NOMO-1 (cell line): ENCODE measurements around the gene TEX19.

Experiments
- DNase-seq, 2 experiments: peaks; one replicate each; lab custom pipeline; 2025; ENCODE audit not compliant: unreplicated experiment in 2 of 2; lab: John Stamatoyannopoulos, UW

The TEX19 gene

DNA sequence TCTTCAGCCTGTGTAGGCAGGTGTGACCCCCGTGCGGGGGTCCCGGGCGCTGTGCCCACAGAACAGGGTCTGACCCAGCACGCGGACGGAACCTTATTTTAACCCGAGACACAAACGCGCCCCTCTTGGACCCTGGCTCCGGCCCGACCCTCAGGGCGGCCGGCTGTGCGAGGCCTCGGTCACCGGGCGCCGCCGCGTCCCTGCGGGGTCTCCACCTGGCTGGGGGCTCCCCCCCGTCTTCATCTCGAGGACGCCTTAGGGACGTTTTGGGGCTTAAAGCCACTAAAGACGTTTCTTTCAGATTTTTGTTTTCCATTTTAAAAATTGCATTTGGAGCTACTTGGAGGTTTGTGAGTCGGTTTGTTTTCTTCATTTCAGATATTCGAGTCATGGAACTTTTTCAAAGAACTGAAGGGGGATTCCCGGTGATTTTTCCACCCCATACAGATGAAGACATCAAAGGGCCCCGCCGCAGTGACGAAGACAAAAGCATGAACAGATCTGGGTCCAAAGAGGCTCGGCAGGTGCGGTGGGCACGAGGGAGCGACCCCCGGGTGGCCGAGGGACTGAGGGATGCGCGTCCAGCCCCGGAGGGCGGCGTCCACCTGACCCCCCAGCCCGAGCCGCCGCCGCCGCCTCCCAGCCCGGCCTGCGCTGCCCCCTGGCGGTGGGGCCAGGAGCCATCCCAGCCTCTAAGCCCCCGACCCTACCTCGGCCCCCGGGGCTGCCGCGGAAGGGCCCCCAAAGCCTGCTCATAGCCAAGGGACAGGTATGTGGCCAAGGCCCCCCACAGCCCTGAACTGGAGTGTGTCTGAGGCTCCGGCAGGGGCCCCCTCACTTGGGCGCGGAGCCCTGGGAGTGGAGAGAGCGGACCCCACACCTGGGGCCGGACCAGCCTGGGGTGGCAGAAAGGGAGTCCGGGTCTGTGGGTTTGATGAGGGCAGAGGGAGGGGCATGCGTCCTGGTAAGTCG lies 37.8 kb upstream of the TEX19 start:
- no peak for DNase-seq

DNA sequence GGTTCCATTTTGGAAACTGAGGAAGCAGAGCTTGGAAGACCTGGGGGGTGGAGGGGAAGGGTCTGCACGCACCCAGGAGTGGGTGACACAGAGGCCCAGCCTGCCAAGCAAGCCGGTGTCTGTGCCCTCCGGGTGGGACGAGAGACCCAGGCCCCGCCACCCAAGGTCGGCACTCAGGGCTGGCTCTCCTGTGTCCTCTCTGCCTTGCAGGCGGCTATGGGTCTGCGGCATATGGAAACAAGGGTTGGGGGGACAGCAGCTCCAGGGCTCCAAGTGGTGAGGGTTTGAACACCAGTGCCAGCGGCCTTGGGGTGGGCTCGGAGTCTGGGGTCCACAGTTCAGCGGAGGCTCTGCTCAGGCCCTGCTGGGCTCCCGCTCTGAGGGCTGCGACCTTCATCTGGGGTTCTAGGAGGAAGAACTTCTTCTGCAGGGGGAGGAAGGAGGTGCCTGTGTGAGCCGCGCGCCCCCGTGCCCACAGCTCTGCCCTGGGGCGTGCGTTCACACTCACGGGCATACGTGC lies 37.0 kb upstream of the TEX19 start:
- no peak for DNase-seq

DNA sequence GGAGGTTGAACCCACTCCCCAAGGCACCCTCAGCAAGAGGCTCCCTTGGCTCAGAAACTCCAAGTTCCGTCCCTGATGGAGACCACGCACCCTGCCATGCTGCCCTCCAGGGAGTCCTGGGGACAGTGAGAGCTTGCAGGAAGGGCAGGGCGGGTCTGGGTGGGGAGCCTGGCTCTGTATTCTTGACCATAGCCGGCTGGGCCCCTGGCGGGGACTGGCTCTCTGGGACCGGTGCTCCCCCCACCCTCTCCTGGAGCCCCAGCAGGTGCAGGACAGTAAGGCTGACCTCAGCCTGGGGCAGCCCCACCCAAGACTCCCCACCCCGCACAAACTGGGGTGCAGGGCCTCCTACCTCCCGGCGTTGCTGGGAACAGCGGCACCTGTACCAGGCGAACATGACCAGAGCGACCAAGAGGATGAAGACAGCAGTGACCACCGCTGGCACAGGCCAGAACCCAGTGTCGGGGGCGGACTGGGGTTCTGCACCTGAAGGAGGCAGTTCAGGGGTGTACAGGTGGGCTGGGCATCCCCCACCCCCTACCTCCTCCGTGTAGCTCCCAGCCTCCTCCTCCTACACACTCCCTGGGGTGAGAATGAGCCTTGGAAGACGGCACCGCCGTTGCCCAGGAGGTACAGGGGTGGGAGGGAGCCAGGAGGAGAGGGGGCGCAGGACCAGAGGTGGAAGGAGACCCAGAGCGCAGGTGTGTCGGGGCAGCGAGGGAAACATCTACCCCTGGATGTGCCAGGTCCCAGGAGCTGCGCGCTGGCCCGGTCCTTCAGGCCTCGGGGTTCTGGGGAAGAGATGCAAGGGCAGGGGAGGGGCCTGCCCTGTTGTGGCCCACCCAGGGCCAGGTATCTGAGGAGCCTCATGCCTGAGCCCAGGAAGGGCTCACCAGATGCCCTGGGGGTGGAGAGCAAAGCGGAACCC lies 36.3 kb upstream of the TEX19 start:
- no peak for DNase-seq

DNA sequence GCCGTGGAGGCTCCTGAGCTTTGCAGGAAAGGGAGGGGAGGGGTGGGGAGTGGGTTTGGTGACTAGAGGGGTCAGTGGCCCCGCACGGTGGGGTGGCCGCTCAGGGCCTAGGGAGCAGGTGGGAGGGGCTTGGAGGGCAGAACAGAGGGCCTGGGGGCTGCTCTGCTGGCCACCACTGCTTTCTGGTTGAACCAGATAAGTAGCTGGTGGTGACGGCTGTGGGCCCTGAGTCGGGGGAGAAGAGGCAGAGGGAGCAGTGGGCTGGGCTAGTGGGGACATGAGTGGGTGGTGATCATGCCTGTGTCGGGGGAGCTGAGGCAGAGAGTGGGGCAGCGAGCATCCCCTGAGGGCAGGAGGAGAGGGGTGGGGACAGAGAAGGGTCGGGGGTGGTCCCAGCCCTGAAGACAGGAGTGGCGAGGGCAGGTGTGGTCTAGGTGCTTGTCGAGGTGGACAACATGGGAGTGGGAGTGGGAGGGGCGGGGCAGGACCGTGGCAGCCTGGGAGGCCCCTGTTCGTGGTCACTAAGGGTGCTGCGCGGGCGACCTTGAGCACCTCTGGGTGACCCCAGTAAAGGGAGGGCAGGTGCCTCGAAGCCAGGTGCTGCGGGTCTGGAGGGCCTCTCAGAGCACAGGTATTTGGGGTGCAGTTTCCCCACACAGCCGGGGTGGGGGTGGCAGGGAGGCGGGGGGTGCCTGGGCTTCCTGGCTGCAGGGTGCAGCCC lies 35.4 kb upstream of the TEX19 start:
- no peak for DNase-seq

DNA sequence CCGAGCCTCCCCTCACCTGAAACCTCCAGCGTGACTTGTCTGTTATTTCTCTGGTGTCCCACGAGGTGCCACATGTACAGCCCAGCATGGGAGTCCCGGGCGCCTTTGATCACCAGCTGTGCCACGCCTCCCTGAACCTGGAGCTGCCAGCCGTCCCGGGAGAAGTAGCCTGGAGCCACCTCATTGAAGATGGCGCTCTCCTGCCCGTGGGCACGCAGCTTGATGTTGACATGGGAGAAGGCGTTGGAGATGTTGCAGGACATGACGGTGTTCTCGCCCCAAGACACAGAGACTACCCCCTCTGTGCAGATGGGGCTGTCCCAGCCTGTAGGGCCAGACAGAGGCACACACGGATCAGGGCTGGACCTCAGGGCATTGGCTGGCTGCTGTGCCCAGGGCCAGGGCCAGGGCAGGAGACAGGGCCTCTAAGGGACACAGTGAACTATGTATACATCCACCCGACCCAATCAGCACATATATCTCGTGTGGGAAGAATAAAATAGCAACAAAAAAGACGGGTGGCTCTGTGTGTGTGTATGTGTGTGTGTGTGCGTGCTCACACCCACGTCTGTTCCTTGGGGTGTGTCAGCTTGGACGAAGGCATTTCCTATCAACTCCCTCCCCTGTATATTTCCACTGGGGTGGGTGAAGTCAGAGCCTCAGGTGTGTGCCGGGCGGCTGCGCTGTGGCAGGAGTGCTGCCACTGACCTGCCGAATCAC lies 34.3 kb upstream of the TEX19 start:
- no peak for DNase-seq

DNA sequence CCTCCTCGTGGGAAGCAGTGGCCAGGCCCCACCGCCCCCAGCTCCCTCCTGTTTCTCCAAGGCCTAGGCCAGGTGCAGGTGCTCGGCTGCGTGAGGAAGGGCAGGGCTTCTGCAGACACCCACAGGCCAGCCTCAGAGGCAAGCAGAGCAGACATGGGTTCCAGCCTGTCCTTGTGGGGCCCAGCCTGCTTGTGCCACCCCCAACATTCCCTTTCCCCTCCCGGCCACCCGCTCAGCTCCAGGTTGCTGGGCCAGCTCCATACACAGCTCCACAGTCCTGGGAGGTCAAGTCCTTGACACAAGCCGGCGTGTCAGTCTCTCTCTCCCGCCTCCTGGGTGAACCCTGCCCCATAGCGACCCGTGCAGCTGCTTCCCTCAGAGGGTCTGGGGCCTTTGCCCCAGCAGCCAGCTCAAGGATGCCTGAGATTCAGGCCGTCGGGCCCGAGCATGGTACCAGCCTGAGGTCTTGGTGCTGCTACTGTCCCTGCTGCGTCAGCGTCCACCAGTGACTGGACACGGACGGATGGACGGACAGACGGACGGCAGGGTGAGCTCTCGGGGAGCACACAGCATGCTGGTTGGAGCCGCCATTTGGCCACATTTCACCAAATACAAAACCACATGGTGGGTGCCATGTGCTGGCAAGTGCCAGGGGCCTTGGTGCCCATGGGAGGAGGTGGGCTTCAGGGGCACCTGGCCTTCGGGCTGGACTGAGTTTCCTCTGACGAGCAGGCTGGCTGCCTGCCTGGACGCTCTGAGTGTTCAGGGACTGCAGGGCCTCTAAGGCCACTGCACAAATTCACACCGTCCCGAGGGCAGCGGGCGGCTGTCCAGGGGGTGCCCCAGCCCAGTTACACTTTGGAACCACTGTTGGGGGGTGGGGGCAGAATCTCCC lies 33.5 kb upstream of the TEX19 start:
- no peak for DNase-seq

DNA sequence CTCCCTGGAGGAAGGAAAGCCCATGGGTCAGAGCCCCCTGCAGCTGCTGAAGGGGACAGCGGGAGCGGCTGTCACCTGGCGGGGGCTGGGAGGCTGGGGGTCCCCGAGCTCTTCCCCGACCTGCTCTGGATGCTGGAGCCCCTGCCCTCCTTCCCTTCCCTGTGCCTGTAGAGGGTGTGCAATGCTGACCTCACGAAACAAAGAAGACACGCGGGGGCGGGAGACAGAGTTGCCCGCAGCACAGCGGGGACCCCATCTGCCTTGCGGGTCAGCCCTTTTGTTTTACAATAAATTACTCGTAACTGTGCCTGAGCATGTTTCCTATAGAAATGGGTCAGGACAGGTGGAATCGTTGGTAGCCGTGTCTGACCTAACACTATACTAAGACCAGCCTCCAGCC lies 31.8 kb upstream of the TEX19 start:
- no peak for DNase-seq

DNA sequence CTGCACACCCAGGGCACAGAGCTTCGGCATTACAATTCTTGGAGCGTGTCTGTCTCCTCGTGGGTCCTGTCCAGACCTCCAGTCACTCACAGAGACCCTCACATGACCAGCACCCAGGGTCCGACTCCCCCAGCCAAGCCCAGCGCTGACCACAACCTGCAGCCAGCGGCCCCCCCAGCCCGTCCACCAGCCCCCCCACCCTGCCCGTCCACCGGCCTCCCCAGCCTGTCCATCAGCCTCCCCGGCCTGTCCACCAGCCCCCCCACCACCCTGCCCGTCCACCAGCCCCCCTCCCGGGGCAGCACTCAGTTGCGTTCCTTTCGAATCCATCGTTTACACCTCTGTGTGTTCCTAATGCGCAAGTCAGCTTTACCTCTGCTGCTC lies 31.3 kb upstream of the TEX19 start:
- DNase-seq = no peak

DNA sequence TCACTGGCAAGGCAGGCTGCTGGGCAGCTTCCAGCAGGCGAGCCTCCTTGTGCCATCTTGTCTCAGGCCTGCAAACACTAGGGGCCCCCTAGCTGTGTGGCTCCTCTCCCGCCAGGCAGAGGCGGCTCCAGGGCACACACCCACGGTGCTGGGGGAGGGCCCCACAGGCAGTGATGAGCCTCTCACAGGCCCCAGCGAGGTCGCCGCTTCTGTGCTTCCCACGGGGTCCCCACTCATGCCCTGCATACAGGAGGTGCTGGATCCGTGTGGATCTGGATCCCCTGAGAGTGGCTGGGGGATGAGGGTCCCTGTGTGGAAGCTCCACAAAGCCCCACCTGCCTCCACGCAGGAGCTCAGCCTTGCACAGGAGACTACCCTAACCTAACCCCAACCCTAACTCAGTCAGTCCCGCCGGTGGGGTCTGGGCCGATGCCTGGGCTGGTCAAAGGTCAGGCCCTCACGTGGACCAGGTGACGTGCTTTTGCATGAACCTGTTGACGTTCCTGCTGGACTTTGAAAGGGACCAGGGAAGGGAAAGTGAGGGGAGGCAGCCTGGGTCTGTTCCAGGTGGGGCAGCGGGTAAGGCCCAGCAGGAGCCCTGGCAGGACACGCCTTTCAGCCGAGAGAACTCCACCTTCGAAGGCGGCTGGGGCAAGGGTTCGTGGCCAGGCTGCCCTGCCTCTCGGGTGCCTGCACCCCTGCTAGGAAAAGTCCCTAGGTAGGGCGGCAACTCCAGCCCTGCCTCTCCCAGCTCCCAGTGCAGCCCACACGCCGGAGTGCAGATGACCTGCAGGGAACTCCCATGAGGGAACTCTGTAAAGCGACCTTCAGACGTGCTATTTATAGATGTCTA lies 30.7 kb upstream of the TEX19 start:
- DNase-seq = no peak

DNA sequence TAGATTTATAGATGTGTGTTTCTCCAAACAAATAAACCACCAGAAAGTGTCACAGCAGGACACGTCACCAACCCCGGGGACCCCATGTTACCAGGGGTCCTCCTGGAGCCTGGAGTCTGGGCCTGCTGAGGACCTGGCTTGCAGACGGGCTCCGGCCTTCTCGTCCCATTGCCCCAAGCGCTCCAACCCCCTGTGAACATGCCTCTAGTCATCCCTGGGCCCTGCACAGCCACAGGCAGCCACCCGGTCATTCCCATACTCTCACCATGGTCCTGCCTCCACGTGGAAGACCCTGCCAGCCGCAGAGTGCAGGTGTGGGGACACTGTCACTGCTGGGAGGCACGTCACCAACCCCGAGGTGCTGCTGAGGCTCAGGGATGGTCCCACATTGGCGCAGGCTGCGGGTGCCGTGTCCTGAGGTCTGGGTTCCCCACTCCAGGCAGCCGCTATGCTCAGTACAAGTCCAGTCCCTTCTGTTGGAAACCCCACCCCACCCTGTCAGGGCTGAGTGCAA lies 30.0 kb upstream of the TEX19 start:
- DNase-seq = no peak

DNA sequence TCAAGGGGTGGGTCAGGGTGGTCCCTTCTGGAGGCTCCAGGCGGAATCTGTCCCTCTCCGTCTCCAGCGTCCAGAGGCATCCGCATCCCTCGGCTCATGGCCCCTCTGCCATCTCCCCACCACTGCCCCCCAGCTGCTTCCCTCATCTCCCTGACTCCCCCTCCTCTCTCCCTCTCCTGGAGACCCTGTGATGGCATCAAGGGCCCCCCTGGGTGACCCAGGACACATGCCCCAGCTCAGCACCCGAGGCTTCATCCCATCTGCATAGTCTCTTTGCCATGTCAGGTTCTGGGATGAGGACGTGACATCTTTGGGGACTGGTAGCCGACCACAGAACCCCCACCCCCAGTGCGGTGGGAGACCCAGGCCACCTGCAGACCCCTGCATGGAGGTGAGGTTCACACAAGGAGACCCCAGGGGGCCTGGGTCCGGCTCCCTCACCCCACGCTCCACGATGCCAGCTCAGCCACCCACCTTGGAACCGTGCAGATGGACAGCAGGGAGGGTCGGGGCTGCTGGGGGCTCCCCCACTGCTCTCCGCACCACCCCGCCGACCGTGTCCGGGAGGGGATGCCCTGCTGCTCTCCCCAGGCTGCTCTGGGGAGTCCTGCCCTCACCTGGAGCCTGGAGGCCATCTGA lies 29.2 kb upstream of the TEX19 start:
- DNase-seq = no peak

DNA sequence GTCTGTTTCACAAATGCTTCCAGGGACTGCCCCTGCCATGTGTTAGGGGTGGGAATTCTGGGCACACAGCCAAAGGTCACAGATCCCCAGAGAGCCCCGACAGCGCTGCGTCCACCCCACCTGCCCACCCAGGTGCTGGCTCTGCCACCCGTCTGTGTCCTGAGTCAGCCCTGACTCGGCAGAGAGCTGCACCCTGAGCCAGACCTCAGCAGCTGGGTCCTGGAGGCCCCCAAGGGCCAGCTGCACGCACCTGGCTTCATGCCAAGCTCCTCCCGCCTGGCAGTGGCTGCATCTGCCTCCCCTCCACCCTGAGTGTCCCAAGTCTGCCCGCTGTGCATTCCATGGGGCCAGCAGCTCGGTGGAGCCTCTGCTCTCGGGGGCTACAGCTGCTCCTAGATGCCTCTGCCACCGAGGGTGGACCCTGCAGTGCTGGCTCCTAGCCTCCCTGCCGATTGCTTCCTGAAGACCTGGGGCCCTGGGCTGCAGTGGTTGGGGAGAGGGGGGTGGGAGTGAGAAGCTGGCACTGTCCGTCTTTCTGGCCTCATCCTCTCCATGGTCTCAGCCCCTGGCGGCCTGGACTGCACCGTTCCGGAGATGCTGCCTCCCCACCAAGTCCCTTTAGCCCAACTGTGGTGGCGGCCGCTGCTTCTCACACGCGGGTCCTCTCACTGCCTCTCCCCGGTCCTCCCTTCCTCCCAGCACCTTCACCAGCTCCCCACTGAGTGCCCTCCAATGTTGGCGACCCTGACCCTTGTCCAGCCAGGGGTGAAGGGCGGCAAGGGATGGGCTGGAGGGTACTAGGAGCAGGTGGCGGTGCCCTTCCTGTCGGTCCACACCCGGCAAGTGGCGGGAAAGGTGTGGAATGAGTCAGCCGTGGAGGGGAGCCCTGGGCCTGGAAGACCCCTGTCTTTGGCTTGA lies 28.5 kb upstream of the TEX19 start:
- no peak for DNase-seq

DNA sequence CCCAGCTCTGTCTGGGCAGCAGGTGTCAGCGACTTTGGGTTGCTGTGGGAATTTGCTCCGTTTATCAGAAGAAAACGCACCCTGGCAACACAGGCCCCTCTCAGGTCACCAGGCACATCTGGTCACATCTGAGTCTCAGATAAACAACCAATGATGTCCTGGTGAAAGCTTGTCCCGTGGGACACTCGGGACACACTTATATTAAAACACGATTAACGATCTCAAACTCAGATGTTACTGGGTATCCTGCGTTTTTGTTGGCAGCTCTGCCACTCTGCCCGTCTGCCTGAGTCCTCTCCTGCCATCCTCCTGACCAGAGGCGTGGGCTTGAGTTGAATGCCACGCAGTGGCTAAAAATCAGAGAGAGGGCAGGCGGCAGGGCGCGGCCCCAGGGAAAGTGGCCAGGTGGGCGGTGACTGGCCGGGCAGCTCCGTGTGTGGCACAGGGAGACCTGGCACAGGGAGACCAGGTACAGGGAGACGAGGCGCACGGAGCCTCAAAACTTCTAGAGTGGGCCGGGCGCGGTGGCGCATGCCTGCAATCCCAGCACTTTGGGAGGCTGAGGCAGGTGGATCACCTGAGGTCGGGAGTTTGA lies 27.6 kb upstream of the TEX19 start:
- no peak for DNase-seq

DNA sequence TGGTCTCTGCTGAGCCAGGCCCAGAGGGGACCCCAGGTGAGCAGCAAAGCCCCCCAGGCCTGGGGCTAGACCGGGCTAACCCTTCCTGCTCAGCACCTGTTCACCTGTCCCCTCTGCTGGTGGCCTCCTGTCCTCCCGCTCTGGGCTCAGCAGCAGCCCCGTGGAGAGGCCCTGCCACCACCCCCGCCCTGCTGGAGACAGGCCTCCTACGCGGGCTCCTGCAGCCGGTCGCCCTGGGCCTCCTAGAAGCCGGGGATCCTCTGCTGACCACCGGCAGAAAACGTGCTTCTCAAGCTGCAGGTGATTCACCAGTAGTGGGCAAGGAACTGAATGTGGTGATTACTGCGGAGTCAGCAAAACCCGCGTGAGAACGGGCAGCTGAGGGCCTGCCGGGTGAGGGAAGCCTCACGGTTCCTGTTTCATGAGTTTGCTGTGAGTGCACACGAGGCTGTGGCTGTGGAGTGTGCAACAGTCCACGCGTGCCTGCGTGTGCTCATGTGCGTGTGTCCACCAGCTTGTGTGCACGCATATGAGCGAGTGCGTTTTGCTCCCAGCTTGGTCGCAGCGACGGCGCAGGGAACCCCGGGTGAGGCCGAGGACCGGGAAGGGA lies 26.3 kb upstream of the TEX19 start:
- peak; percentile 43 to 64 for DNase-seq

DNA sequence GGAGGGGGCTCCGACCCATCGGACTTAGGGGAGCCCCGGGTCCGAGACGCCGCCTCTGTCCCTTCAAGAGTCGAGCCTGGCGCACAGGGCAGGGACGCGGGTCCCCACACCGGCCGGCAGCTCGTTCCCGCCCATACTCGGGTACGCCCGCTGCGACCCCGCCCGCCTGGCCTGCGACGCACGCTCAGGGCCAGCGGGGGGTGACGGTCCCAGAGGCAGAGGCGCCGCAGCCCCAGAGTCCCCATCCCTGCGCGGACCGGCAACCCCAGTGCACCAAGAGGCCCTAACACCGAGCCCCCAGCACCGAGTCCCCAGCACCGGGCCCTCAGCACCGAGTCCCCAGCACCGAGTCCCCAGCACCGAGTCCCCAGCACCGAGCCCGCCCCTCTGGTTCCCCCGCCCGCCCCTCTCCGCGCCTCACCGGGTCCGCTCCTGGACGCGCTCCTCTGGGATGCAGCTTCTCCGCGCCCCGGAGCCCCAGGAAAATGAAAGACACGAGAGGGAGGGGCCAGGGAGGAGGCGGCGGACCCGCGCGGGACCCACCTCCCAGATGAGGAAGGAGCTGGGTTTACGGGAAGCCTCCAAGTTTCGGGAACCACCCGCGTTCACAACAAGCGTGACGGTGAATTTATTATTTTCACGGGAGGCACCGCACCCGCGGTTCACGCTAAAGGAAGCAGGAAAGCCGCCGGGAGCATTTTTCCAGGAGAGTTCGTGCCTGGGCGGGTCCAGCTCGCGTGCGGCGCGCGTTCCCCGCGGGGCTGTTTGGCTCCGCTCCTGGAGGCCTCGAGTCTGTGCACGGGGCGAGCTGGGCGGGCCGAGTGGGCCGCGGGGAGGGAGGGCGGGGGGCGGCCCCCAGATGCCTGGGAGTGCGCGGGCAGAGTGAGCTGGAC lies 25.5 kb upstream of the TEX19 start, which contains the start of gene SECTM1:
Gene SECTM1, minus strand, starts transcription at position 488 of the 893 bp plus-strand sequence. CDS start 6,526 bp downstream, outside the sequence.
- no peak for DNase-seq
